GM21367 (cell line): Measurements from ENCODE around the gene ZC3H18.

Experiments used
- ATAC-seq: cut with Tn5 transposase; IDR thresholded peaks from one replicate; pipeline ENCODE4 v1.9.1; 2021; ENCODE audit not compliant: unreplicated experiment

ZC3H18 gene

DNA sequence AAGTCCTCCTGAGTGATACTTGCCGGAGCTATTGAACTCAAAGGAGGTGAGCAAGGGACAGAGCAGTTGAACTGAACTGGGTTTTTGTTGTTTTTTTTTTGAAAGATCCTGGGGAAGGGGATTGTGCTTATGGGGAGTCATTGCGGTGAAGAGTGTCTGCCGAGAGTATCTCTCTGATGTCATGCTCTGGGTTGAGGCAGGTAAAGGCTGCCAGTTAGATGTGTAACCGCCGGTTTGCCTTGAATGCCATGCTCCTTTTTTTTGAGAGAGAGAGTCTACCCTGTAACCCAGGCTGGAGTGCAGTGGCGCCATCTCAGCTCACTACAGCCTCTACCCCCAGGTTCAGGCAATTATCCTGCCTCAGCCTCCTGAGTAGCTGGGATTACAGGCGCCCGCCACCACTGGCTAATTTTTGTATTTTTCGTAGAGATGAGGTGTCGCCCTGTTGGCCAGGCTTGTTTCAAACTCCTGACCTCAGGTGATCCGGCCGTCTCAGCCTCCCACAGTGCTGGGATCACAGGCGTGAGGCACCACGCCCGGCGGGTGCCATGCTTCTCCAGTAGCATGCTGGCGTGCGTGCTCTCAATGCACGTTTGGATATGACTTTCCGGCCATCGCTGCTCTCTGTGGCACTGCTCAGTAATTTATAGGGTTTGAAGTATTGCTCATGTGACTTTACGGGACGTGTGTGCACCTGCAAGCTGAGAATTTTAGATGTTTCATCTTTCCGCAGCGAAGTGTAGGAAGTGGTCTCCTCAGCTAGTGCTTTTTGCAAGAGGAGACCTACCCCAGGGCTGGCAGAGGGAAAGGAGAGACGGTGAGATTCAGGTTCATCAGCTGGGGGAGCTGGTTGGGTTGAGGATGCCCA lies 8.5 kb downstream of the ZC3H18 start:
- no peak for ATAC-seq

DNA sequence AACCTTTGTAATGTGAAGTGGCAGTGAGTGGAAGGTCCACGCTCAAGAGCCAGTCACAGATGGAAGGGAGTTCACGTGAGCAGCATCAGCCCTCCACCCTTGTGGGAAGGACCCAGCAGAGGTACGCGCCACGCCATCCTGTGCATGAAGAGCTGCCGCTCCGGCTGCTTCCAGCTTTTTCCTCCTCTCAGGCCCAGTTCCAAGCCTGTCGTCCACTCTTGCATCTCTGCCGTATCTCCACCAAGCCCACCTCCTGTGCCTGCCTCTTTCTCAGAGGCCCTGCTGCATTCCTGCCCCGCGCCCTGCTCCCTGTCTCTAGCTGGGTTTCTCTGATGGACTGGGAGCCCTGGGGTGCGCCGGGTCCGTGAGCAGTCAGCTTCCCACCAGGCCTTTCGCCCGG lies 10.2 kb downstream of the ZC3H18 start:
- no peak for ATAC-seq

DNA sequence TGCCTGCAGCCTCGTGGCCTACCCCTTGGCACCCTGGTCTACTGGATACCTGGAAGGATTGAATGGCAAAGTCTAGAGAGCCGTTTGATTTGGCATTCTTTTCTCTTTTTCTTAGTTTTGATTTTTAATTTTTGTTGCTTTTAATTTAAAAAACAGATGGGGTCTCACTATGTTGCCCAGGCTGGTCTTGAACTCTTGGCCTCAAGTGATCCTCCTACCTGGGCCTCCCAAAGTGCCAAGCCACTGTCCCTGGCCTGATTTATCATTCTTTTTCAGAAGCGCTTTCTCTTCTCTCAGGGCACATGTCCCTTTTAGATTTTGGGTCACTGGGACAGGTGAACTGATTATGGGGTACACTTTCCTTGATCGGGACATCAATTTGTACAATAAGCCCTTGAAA lies 10.8 kb downstream of the ZC3H18 start:
- ATAC-seq, result no peak

DNA sequence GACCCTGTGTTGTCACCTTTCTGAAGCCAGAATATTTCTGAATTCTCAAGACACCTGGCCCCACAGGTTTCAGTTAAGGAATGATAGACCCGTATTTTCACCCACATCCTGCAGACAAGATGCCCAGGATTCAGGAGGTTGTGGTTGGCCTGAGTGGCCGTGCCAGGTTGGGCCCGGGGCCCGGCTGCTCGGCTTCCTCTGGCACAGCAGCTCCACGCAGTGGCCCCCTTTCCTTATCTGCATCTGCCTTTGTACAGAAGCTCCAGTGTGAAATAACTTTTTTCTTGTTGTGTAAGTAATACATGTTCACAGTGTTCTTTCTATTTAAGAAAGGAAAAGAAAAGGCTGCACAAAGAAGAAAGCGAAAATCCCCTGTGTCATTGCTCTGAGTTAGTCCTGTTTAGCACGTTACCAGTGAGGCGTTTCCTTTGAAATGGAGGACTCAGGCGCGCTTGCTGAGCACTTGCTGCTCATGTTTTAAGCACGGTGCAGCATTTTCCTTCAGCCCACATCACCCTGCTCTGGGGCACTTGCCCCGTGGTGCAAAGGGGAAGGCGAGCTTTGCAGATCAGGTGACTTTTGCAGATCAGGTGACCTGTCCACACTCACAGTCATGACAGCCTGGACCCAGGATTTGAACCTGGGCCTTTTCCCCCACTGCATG lies 12.8 kb downstream of the ZC3H18 start:
- no peak for ATAC-seq

DNA sequence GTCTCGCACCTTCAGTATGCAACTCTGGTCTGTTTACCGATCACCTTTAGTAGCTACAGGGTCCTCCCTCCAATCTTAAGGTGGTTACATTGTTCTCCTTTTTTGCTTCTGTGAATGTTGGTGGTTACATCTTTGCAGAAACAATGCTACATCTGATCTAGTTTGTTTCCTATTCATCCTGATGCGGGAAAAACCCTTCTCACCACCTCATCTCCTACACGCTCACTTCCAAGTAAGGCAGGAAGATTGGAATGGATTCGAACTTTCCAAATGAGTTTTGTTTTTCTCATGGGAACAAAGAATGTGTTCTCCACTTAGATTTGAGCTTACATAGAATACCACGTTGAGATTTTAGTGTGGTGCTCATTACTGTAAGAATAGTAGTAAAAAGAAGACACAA lies 14.5 kb downstream of the ZC3H18 start:
- ATAC-seq, result no peak

DNA sequence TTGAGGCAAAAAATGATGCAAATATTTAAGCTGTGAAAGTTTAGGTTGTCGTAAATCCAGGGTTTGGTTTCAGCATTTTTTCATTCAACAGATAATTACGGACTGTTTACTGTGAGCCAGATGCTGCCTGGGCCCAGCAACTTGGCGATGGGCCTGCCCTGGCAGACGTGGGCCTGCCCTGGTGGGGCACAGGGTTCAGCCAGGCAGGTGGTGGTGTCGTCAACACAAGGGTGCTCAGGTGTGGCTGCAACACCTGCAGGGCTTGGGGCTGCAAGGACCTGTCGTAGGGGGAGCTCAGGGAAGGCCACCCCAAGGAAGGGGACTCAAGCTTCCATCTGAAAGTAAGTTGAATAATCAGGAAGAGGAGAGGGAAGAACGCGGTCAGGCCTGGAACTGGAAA lies 15.1 kb downstream of the ZC3H18 start:
- ATAC-seq, result no peak

DNA sequence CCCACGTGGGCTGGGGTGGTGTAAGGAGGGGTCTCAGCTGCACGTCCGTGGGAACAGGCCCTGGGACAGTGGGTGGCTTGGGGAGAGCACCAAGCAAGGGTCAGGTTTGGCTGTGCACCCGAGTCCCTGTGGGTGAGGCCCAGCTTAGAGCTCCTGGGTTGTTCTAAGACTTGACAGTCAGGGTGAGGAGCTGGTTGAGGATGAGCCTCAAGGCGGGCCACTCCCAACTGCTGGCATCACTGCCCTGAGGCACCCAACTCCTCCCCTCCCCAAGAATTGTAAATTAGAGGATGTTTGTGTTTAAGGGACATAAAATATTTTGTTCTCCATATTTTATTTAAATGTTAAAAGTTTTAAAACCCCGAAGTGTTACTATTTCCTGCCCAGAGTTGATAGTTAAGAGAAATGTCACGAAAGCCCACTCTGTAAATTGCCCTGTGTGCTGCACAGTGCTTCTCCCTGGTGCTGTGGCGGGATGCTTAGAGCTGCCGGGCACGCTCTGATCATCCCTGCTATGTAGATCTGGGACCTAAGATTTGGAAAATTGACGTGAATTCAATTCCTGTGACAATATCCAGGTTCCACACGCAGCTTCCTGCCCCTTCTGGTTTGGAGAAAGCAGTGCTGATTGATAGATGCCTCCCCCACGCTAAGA lies 15.9 kb downstream of the ZC3H18 start:
- ATAC-seq, result no peak

DNA sequence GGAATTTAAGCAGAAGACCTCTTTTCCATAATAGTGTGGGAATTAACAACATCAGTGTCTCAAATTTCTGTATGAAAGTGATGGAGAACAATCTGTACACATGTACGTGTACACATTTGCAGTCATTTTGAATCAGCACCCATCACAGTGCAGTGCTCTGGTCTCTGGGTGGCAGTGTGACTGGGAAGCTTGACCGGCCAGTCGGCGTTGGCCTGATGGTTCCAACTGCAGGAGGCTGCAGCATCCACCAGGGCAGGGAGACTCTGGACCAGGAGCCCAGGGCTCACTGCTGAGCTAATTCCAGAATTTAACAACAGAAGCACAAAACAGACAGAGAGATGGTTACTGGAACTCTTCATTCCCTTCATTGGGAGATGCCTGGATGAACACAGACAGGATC lies 17.9 kb downstream of the ZC3H18 start:
- no peak for ATAC-seq

DNA sequence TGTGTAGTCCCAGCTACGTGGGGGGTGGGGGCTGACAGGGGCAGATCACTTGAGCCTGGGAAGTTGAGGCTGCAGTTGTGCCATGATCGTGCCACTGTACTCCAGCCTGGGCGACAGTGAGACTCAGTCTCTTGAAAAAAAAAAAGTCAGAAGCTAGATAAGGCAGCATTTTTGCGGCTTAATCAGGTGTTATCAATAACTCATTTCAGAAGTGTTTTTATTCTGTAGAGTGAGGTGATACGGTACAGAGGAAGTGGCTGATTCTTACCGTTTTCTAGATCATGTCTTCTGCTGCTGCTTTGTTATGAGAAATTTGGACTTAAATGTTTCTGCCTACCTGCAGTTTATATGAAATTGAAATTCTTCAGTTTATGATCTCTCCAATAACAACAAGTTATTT lies 18.6 kb downstream of the ZC3H18 start:
- no peak for ATAC-seq

DNA sequence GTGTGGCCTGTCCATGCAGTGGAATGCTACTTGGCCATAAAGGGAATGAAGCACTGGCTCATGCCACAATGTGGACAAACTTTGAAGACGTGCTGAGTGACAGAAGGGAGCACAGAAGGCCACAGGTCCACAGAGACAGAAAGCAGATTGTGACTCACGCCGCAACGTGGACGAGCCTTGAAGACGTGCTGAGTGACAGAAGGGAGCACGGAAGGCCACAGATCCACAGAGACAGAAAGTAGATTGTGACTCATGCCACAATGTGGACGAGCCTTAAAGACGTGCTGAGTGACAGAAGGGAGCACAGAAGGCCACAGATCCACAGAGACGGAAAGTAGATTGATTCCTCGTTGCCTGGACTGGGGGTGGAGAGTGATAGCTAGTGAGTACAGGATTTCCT lies 19.2 kb downstream of the ZC3H18 start:
- ATAC-seq, result no peak

DNA sequence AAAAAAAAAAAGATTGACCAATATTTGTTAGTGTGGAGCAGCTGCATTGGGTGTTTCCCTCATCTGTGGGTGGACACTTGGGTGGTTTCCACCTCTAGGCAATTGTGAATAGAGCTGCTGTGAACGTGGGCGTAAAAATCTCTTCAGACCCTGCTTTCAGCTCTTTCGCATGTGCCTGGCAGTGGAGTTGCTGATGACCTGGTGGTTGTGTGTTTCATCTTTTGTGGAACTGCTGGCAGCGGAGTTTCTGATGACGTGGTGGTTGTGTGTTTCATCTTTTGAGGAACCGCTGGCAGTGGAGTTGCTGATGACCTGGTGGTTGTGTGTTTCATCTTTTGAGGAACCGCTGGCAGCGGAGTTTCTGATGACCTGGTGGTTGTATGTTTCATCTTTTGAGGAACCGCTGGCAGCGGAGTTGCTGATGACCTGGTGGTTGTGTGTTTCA lies 21.4 kb downstream of the ZC3H18 start:
- no peak for ATAC-seq

DNA sequence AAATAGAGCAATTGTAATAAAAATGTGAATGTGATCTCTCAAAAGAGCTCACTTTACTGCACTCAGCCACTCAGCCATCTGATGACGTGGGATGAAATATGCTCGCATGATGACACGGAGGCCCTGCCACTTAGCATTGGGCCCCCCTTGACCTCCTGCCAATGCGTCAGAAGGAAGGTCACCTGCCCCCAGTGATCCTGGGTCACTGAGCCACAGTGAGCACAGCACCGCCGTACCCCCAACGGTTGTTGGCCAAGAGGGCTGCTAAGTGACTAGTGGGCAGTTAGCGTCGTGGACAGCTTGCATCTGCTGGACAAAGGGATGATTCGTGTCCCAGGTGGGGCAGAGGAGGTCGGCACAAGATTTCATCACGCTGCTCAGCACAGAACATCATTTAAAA lies 22.9 kb downstream of the ZC3H18 start:
- no peak for ATAC-seq

DNA sequence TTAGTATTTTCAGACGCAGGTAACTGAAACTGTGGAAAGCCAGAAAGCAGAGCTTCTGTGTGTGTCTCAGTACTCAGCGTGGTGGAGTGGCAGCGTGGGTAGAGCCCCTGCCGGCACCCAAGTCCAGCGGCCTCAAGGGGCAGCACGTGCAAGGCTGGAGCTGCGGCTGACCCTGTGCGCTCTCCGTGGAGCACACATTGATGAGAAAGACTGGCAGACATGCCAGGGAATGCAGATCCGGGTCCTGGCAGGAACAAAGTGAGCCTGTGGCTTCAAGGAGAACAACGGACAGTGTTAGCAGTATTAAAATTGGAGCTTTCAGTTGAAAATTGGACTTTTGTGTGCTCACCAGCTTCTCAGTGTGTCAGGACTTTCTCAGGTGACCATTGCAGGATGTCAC lies 23.3 kb downstream of the ZC3H18 start:
- ATAC-seq, result no peak

DNA sequence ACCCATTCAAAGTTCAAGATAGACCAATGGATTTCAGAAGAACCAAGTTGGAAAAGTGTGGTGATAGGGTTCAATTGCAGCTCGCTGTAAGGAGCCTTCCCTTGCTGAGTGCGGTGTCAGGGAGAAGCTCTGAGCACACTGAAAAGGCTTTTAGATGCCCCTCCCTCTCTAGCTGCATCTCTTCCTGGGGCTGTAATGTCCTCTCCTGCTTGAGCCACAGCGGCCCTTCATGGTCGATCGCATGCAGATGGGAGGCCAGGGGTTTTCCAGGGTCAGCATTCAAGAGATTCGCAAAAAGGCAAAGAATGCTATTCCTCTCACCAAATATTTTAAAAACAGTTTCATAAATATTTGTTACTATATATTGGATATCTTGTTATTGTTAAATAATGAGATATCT lies 23.7 kb downstream of the ZC3H18 start:
- ATAC-seq, result no peak

DNA sequence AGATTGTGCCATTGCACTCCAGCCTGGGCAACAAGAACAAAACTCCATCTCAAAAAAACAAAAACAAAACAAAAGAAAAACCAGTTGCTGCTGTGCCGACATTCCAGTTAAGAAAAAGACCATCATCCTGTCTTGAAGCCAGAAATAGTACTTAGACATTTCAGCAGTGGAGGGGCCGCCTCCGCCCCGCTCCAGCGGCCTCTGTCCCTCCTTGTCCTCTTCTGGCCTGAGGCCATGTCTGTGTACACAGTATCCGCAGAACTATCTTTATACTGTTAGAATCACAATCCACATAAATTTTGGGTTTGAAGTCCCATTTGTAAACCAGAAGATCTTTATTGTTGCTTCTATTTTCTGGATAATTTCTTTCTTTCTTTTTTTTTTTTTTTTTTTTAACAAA lies 24.9 kb downstream of the ZC3H18 start:
- no peak for ATAC-seq

DNA sequence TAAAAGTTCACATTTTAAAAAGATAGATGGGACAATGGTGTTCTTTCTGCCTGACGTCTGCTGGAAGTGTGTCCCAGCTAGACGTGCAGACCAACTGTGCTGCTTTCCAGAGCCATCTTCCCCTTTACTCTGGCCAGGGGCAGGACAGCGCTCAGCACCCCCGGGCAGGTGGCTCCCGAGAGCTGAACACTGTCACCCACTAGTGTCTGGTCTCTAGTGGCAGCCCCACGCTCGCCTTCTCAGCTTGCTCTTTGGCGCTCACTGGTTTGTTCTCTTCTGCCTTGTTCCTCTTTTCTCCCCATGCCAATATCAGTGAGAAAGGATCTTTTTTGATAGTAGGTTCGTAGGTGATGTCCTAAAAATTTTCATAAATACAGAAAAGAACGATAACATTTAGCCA lies 25.7 kb downstream of the ZC3H18 start:
- no peak for ATAC-seq

DNA sequence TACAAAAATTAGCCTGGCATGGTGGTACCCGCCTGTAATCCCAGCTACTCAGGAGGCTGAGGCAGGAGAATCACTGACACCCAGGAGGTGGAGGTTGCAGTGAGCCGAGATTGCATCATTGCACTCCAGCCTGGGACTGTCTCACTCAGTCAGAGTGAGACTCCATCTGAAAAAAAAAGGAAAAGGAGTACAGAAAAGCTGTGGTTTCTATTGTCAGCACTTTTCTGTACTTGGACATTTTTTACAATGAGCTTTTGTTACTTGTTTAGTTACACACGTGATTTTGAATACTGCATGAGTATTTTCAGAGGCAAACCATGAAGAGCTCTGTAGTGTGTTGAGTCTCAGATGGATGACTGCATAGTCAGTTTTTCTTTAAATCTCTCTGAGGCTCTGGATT lies 26.3 kb downstream of the ZC3H18 start:
- ATAC-seq, result no peak

DNA sequence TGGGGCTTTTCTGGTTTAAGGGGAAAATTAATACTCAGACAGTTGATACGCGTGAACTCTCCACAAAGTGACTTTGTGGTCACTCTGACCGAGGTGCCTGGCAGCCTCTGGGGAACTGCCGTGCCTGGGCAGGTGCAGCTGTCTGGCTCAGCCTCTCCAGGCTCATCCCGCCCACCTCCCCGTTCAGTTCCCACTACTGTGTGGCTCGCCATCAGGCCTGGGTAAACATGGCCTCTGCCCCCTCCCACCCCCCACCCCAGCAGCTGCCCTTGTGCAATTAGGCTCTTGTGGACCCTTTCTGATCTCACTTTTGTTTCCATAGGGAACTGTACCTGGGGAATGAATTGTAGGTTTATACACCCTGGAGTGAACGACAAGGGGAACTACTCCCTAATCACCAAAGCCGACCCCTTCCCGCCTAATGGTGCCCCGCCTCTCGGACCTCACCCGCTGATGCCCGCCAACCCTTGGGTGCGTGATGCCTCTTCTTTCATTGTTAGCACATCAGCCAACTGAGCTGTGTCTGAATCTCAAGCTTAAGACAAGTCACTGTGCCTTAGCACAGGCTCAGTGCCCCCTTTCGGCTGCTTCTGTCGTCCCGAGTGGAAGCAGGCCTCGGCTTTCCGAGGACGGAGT lies 27.8 kb downstream of the ZC3H18 start:
- ATAC-seq, result no peak

DNA sequence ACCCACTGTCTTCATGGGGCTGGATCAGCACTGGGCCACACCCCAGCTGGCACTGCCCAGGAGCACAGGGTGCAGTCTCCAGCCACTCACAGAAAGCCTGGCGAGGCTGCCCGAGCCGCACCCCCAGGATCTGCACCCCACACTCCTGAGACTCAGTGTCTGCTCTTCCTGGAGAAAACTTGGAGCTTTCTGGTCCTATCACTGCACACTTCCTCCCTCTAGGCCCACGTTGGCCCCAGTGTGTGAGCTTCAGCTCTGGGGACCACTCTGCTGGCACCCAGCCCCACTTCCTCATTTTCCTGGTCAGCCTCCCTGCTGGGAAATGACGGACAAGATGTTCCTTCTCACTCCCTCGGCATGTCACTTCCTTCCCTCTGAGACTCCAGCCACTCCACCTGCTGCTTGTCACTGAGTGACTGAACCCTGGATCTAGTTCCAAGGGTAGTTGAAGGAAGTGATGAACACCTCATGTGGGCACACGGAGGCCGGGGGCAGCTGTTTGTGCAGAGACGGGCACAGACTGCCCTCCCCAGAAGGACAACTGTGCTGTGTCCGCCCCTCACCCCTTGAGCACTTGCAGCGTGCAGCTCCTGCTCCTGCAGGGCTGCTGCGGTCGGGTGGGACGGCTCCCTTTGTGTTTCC lies 29.0 kb downstream of the ZC3H18 start:
- ATAC-seq, result no peak

DNA sequence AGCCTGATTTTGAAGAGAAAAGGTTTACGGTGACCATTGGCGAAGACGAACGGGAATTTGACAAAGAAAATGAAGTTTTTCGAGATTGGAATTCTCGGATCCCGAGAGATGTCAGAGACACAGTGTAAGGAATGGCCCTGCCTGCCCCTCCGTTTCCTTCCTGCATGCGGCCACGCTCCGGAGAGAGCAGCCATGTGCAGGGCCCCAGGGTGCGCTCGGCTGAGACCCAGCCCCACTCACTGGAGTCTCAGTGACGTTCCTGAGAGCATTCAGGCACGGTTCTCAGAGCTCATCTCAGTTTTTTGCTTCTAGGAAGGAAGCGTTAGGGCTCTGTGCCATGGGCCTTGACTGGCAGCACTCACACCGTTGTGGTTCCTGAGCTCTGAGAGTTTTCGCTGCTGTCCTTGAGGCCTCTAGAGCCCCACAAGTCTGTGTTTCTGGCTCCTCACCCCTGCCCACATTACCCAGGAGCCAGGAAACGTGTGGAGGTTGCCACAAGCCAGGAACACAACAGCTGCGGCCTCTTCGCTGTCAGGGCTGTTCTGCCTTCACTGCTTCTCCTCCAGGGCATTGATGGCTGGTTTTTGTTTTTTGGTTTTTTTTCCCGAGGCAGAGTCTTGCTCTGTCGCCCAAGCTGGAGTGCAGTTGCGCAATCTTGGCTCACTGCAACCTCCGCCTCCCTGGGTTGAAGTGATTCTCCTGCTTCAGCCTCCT lies 29.8 kb downstream of the ZC3H18 start:
- no peak for ATAC-seq

DNA sequence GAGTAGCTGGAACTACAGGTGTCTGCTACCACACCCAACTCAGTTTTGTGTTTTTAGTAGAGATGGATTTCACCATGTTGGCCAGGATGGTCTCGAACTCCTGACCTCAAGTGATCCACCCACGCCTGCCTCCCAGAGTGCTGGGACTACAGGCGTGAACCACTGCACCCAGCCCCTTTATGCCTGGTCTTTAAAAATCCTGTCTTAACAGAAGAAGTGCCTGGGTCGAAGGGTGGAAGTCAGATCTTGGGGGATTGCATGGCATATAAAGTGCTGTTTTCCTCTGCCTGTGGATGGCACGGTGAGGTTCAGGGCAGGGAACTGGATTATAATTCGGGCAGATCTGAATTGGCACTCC lies 30.3 kb downstream of the ZC3H18 start:
- no peak for ATAC-seq
